HK-2 (cell line): Measurements from ENCODE around the gene SHE.
"Not testable (repeated sequence)": the region's sequence is repeated elsewhere in the genome, so short reads cannot be mapped to it uniquely, and the experiment has no call there.

Source experiments
- DNase-seq: peaks from one replicate; pipeline ENCODE4 v3.0.0-alpha.2; 2018; ENCODE audit not compliant: unreplicated experiment

Gene SHE

GRCh38 chr1:154502066-154502743 is at the start of gene SHE, which contains the start of gene TDRD10:
Gene SHE, minus strand, starts transcription at chr1:154502412. Its CDS starts 386 bp downstream, at chr1:154502026.
Gene TDRD10, plus strand, starts transcription at chr1:154502219. Its CDS starts 4,685 bp downstream, at chr1:154506904.
- peak; percentile 39 for DNase-seq

GRCh38 chr1:154551474-154551873 is 49.3 kb upstream of the SHE start:
- DNase-seq: no peak

- no peak for DNase-seq
These were observed 48.4 kb upstream of the SHE start for GRCh38 chr1:154550657-154551056.

GRCh38 chr1:154550070-154550469 is 47.9 kb upstream of the SHE start:
- no peak for DNase-seq

- no peak for DNase-seq
These were observed 47.1 kb upstream of the SHE start for GRCh38 chr1:154549202-154549770.

- DNase-seq: no peak
These were observed 45.8 kb upstream of the SHE start for GRCh38 chr1:154548028-154548427.

GRCh38 chr1:154547105-154547732 is 45.0 kb upstream of the SHE start:
- no peak for DNase-seq

GRCh38 chr1:154546264-154547063 is 44.3 kb upstream of the SHE start:
- DNase-seq: peak; percentile 69

GRCh38 chr1:154541231-154541630 is 39.0 kb upstream of the SHE start:
- no peak for DNase-seq

- DNase-seq: no peak
These were observed 37.6 kb upstream of the SHE start for GRCh38 chr1:154539486-154540483.

GRCh38 chr1:154536570-154536969 is 34.4 kb upstream of the SHE start:
- DNase-seq: no peak

- DNase-seq: no peak
These were observed 32.0 kb upstream of the SHE start for GRCh38 chr1:154533952-154534844.

GRCh38 chr1:154531950-154532349 is 29.7 kb upstream of the SHE start:
- DNase-seq: not testable (repeated sequence)

- no peak for DNase-seq
These were observed 27.1 kb upstream of the SHE start for GRCh38 chr1:154529308-154529707.

- DNase-seq: no peak
These were observed 25.0 kb upstream of the SHE start for GRCh38 chr1:154527192-154527591.

GRCh38 chr1:154524881-154525280 is 22.7 kb upstream of the SHE start:
- no peak for DNase-seq

GRCh38 chr1:154521695-154522094 is 19.5 kb upstream of the SHE start:
- no peak for DNase-seq

- DNase-seq: no peak
These were observed 18.1 kb upstream of the SHE start for GRCh38 chr1:154520333-154520732.

GRCh38 chr1:154519591-154519991 is 17.4 kb upstream of the SHE start:
- no peak for DNase-seq

- DNase-seq: no peak
These were observed 15.4 kb upstream of the SHE start for GRCh38 chr1:154517661-154518060.
